ENCODE data around the gene SKAP2. TPM values are rescaled to one million over a fixed set of nuclear protein-coding genes. Genes with fewer than 3 reads are reported as not detected.
A peak's percentile ranks its signal among the peaks of the same experiment; 100 is the strongest.

The SKAP2 gene
- total and polyA plus RNA-seq, 7 donors: 3.2 to 19.4 (median 8.3) TPM

DNA sequence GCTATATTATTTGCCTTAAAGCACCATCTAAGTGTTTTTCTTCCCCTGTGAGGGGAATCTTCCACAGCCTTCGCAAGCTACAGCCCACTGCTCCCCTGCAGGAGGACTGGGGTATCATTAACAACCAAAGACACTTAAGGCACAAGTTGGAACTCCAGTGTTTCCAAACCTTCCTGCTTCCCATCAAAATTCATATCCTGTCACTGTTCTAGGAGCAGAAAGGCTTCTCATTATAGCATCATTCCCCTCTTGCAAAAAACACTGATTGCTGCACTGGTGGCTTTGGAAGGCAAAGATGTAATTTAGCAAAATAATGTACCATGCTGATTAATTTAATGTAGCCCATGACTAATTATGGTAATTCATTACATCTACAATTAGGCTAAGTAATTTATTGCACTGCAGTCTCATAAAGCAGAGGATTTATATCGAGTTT lies 207.2 kb downstream of the SKAP2 start:
- 72 to 78% (median 75%) methylated on average over 2 of the region's 2 CpGs for WGBS, 3 donors
- intact Hi-C loops (cut with DNase I): loop anchor here in 1 of 2 donors (5.0 kb wide), 1 partner anchor 565 kb away; no protein-coding TSS in a partner anchor
- H3K4me3 ChIP-seq: no peak overlapping the region
- H3K36me3 ChIP-seq (ENCODE audit: insufficient read depth in 1 of 2, low read depth in 1 of 2): no peaks in the 10 kb centered on the region
- DNase-seq (no peak), ATAC-seq (no peak)
- no peak overlapping the region for H3K27ac ChIP-seq
- no peaks in the 10 kb centered on the region for H3K9me3 ChIP-seq
- H3K27me3 ChIP-seq (ENCODE audit: insufficient read depth in 3 of 3, low read length in 2 of 3): peaks cover 0 to 8% (median 0%) of the 10 kb centered on the region in 3 donors
- H3K4me1 ChIP-seq: no peaks in the 10 kb centered on the region
- TF ChIP-seq, protein P1, sequence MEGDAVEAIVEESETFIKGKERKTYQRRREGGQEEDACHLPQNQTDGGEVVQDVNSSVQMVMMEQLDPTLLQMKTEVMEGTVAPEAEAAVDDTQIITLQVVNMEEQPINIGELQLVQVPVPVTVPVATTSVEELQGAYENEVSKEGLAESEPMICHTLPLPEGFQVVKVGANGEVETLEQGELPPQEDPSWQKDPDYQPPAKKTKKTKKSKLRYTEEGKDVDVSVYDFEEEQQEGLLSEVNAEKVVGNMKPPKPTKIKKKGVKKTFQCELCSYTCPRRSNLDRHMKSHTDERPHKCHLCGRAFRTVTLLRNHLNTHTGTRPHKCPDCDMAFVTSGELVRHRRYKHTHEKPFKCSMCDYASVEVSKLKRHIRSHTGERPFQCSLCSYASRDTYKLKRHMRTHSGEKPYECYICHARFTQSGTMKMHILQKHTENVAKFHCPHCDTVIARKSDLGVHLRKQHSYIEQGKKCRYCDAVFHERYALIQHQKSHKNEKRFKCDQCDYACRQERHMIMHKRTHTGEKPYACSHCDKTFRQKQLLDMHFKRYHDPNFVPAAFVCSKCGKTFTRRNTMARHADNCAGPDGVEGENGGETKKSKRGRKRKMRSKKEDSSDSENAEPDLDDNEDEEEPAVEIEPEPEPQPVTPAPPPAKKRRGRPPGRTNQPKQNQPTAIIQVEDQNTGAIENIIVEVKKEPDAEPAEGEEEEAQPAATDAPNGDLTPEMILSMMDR (IDR thresholded peaks at IDR 0.05): no peak

DNA sequence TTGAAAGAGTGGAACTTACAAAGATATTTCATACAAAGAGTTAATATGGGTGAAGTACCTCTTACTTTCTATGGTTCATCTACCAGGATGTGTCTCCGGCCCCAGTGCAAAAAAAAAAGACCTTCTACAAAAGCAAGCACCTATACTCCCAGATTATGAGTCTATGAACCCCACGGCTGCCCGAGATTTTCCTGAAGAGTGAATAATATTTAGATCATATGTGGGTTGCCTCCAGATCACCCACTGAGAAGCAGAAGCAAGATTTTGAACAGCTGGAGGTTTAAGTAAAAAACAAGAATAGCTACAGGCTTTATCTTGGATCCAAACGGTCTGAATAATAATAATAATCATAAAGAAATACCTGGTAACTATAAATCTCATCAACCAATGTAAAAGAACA lies 207.7 kb downstream of the SKAP2 start:
- Histone ChIP-seq H3K4me3 (no peak overlapping the region), H3K27me3 (ENCODE audit: insufficient read depth in 3 of 3, low read length in 2 of 3) (peaks cover 0 to 4% (median 0%) of the 10 kb centered on the region in 3 donors), H3K9me3 (no peaks in the 10 kb centered on the region), H3K4me1 (no peaks in the 10 kb centered on the region), H3K27ac (no peak overlapping the region), H3K36me3 (ENCODE audit: insufficient read depth in 1 of 2, low read depth in 1 of 2) (no peaks in the 10 kb centered on the region)
- ATAC-seq: no peak
- TF ChIP-seq, protein P1 (IDR thresholded peaks at IDR 0.05): no peak
- intact Hi-C loops (cut with DNase I): loop anchor here in 1 of 2 donors (5.0 kb wide), 1 partner anchor 564 kb away; no protein-coding TSS in a partner anchor
- DNase-seq: no peak
- 61 to 69% (median 62%) methylated on average over 4 of the region's 4 CpGs for WGBS, 3 donors

DNA sequence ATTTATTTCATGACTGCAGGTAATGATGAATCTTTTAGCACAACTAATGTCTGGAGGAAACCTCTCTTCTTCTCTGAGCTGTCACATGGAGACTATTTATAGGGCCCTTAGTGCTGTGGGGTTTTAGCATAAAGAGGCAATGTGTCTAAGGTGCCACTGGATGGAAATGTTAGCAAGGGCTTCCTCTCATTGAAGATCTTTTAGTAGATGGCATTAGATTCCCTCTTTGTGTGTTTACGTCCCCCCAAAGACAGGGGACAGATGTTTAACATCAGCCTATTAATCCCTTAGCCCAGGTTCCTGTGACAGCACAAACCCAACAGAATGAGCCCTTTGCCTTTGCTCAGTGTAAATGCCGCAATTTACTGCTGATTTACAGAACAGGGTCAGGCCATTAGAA lies 208.6 kb downstream of the SKAP2 start:
- DNase-seq (no peak), ATAC-seq (no peak)
- no peaks in the 10 kb centered on the region for H3K9me3 ChIP-seq
- TF ChIP-seq, protein P1 (IDR thresholded peaks at IDR 0.05): no peak
- peaks cover 0 to 3% (median 0%) of the 10 kb centered on the region in 3 donors for H3K27me3 ChIP-seq (ENCODE audit: insufficient read depth in 3 of 3, low read length in 2 of 3)
- no peaks in the 10 kb centered on the region for H3K36me3 ChIP-seq (ENCODE audit: insufficient read depth in 1 of 2, low read depth in 1 of 2)
- H3K4me3 ChIP-seq: no peak overlapping the region
- WGBS, 3 donors: 72 to 90% (median 90%) methylated on average over 2 of the region's 2 CpGs
- intact Hi-C loops (cut with DNase I): loop anchor here in 1 of 2 donors (5.0 kb wide), 1 partner anchor 563 kb away; no protein-coding TSS in a partner anchor
- no peaks in the 10 kb centered on the region for H3K4me1 ChIP-seq
- H3K27ac ChIP-seq: no peak overlapping the region

DNA sequence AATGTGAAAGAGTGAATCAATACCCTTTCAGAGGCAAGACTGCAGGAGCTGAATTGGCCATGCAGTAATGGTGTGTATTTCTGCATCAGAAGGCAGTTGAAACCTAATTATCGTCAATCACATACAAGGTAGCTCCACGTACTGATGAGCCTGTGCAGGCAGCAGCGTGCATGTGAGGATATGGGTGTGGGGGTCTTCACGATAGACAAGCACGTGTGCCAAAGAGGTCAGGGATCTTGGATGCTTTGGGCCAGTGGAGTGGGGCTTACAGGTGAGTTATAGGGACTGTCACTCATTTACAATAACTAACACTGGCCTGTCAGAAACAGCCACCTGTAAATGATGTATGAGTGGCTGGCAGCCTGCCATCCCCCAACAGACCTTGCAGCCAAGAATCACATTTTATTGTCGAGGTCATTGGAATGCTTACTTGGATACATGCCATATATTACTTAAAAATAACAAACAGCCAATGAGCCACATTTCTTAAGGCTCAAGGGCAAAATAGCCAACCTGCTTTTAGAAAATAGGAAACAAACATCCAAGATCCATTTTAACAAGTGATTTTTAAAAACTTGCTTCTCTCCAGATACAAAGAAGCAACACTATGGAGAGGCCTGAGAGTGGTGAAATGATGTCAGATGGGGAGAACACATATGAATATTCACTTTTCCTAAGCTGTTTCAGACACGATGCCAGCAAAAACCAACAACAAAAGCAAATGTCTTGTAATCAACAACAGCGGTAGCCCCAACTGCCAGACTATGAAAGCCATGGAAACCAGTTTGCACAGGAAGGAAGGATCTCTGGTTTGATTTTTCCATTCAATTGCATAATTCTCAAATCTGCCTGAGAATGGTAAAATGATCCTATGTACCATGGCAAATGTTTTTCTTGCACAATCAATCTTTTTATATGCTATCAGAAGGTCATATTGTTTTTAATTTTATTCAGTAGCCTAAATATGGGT lies 210.7 kb downstream of the SKAP2 start:
- H3K36me3 ChIP-seq (ENCODE audit: insufficient read depth in 1 of 2, low read depth in 1 of 2): no peaks in the 10 kb centered on the region
- H3K4me3 ChIP-seq: no peak overlapping the region
- peak in 1 of 2 donors; percentile 56 for DNase-seq
- no peaks in the 10 kb centered on the region for H3K4me1 ChIP-seq
- TF ChIP-seq, protein P1 (IDR thresholded peaks at IDR 0.05): no peak
- 42 to 48% (median 48%) methylated on average over 8 of the region's 8 CpGs for WGBS, 3 donors
- intact Hi-C loops (cut with DNase I): no loop called here
- no peaks in the 10 kb centered on the region for H3K9me3 ChIP-seq
- no peak overlapping the region for H3K27ac ChIP-seq
- ATAC-seq: no peak
- H3K27me3 ChIP-seq (ENCODE audit: insufficient read depth in 3 of 3, low read length in 2 of 3): peaks cover 0 to 3% (median 0%) of the 10 kb centered on the region in 3 donors
